ENCODE results near the gene TEX2. TPM values are rescaled to one million over a fixed set of nuclear protein-coding genes. Genes with fewer than 3 reads are reported as not detected.

Gene TEX2
- total RNA-seq, 1 experiment from 2014 or later, result 10.8 TPM

GRCh38 chr17:64145751-64146417 lies 117.2 kb downstream of the TEX2 start (continued):
- TF ChIP-seq, protein P1, sequence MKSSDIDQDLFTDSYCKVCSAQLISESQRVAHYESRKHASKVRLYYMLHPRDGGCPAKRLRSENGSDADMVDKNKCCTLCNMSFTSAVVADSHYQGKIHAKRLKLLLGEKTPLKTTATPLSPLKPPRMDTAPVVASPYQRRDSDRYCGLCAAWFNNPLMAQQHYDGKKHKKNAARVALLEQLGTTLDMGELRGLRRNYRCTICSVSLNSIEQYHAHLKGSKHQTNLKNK (CRISPR knock-in tag; IDR thresholded peaks at IDR 0.05), result peak; percentile 76; the same call in 1 of the 2 replicates
- TF ChIP-seq ZNF138 (CRISPR knock-in tag; conservative IDR thresholded peaks at IDR 0.05) (0 out of 2 replicates have a peak, but pooled peaks have one; percentile 15), ELF4 (CRISPR knock-in tag; IDR thresholded peaks at IDR 0.05; ENCODE audit: low read depth) (no peak), CREM (CRISPR knock-in tag; IDR thresholded peaks at IDR 0.05) (peak; percentile 86), OVOL2 (CRISPR knock-in tag; IDR thresholded peaks at IDR 0.05; ENCODE audit: borderline replicate concordance) (peak; percentile 76; the same call in 1 of the 2 replicates), ZNF423 (CRISPR knock-in tag; IDR thresholded peaks at IDR 0.05) (peak; percentile 21; the same call in 1 of the 2 replicates), SMAD4 (CRISPR knock-in tag; IDR thresholded peaks at IDR 0.05) (no peak), SMAD3 (CRISPR knock-in tag; IDR thresholded peaks at IDR 0.05; ENCODE audit: borderline replicate concordance) (peak; percentile 67; the same call in 1 of the 2 replicates), FOXP1 (CRISPR knock-in tag; IDR thresholded peaks at IDR 0.05; ENCODE audit: borderline replicate concordance) (peak; percentile 92), GRHL2 (CRISPR knock-in tag; IDR thresholded peaks at IDR 0.05; ENCODE audit: insufficient replicate concordance, severe bottlenecking) (no peak), MYBL2 (CRISPR knock-in tag; IDR thresholded peaks at IDR 0.05) (peak; percentile 12), NFE2L1 (CRISPR knock-in tag; IDR thresholded peaks at IDR 0.05) (peak; percentile 84), ETV6 (CRISPR knock-in tag; IDR thresholded peaks at IDR 0.05) (no peak; the same call in none of the 2 replicates), SOX15 (CRISPR knock-in tag; IDR thresholded peaks at IDR 0.05) (no peak), NFATC4 (CRISPR knock-in tag; IDR thresholded peaks at IDR 0.05) (peak; percentile 80), HMGA2 (CRISPR knock-in tag; IDR thresholded peaks at IDR 0.05) (no peak), GTF2I (CRISPR knock-in tag; conservative IDR thresholded peaks at IDR 0.05) (no peak), IRF1 (CRISPR knock-in tag; IDR thresholded peaks at IDR 0.05) (peak; percentile 7; the same call in 1 of the 2 replicates), STAT6 (CRISPR knock-in tag; conservative IDR thresholded peaks at IDR 0.05; ENCODE audit: low read depth) (no peak), ZNF416 (CRISPR knock-in tag; IDR thresholded peaks at IDR 0.05) (peak; percentile 96), E2F5 (CRISPR knock-in tag; IDR thresholded peaks at IDR 0.05) (no peak), ZNF232 (CRISPR knock-in tag; IDR thresholded peaks at IDR 0.05) (no peak)
- TF ChIP-seq, protein P2, sequence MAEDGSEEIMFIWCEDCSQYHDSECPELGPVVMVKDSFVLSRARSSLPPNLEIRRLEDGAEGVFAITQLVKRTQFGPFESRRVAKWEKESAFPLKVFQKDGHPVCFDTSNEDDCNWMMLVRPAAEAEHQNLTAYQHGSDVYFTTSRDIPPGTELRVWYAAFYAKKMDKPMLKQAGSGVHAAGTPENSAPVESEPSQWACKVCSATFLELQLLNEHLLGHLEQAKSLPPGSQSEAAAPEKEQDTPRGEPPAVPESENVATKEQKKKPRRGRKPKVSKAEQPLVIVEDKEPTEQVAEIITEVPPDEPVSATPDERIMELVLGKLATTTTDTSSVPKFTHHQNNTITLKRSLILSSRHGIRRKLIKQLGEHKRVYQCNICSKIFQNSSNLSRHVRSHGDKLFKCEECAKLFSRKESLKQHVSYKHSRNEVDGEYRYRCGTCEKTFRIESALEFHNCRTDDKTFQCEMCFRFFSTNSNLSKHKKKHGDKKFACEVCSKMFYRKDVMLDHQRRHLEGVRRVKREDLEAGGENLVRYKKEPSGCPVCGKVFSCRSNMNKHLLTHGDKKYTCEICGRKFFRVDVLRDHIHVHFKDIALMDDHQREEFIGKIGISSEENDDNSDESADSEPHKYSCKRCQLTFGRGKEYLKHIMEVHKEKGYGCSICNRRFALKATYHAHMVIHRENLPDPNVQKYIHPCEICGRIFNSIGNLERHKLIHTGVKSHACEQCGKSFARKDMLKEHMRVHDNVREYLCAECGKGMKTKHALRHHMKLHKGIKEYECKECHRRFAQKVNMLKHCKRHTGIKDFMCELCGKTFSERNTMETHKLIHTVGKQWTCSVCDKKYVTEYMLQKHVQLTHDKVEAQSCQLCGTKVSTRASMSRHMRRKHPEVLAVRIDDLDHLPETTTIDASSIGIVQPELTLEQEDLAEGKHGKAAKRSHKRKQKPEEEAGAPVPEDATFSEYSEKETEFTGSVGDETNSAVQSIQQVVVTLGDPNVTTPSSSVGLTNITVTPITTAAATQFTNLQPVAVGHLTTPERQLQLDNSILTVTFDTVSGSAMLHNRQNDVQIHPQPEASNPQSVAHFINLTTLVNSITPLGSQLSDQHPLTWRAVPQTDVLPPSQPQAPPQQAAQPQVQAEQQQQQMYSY (CRISPR knock-in tag; IDR thresholded peaks at IDR 0.05), result no peak
- TF ChIP-seq, protein P3, sequence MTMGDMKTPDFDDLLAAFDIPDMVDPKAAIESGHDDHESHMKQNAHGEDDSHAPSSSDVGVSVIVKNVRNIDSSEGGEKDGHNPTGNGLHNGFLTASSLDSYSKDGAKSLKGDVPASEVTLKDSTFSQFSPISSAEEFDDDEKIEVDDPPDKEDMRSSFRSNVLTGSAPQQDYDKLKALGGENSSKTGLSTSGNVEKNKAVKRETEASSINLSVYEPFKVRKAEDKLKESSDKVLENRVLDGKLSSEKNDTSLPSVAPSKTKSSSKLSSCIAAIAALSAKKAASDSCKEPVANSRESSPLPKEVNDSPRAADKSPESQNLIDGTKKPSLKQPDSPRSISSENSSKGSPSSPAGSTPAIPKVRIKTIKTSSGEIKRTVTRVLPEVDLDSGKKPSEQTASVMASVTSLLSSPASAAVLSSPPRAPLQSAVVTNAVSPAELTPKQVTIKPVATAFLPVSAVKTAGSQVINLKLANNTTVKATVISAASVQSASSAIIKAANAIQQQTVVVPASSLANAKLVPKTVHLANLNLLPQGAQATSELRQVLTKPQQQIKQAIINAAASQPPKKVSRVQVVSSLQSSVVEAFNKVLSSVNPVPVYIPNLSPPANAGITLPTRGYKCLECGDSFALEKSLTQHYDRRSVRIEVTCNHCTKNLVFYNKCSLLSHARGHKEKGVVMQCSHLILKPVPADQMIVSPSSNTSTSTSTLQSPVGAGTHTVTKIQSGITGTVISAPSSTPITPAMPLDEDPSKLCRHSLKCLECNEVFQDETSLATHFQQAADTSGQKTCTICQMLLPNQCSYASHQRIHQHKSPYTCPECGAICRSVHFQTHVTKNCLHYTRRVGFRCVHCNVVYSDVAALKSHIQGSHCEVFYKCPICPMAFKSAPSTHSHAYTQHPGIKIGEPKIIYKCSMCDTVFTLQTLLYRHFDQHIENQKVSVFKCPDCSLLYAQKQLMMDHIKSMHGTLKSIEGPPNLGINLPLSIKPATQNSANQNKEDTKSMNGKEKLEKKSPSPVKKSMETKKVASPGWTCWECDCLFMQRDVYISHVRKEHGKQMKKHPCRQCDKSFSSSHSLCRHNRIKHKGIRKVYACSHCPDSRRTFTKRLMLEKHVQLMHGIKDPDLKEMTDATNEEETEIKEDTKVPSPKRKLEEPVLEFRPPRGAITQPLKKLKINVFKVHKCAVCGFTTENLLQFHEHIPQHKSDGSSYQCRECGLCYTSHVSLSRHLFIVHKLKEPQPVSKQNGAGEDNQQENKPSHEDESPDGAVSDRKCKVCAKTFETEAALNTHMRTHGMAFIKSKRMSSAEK (CRISPR knock-in tag; IDR thresholded peaks at IDR 0.05; ENCODE audit: borderline replicate concordance), result peak; percentile 88
- TF ChIP-seq, protein P4, sequence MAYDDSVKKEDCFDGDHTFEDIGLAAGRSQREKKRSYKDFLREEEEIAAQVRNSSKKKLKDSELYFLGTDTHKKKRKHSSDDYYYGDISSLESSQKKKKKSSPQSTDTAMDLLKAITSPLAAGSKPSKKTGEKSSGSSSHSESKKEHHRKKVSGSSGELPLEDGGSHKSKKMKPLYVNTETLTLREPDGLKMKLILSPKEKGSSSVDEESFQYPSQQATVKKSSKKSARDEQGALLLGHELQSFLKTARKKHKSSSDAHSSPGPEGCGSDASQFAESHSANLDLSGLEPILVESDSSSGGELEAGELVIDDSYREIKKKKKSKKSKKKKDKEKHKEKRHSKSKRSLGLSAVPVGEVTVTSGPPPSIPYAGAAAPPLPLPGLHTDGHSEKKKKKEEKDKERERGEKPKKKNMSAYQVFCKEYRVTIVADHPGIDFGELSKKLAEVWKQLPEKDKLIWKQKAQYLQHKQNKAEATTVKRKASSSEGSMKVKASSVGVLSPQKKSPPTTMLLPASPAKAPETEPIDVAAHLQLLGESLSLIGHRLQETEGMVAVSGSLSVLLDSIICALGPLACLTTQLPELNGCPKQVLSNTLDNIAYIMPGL (CRISPR knock-in tag; IDR thresholded peaks at IDR 0.05), result no peak; the same call in 1 of the 2 replicates

Data from WTC11 (cell line).